ENCODE measurements around the gene PGAP3.

The PGAP3 gene

GRCh38 chr17:39632153-39632941 is 55.5 kb downstream of the PGAP3 start:
- DNase-seq = no peak
- Histone ChIP-seq H3K79me2 (ENCODE audit: low read length) (peaks cover 3% of the 10 kb centered on the region), H3K9me3 (replicated peaks; ENCODE audit: insufficient read depth, low read length) (no peaks in the 10 kb centered on the region), H3K9me2 (replicated peaks; ENCODE audit: insufficient read depth, low read length) (no peaks in the 10 kb centered on the region), H3K4me3 (ENCODE audit: low read length) (no peak overlapping the region), H3F3A (ENCODE audit: insufficient read depth, low read length) (no peaks in the 10 kb centered on the region), H3K4me1 (ENCODE audit: low read length) (no peaks in the 10 kb centered on the region; the same call in 1 of the 2 replicates), H3K27ac (ENCODE audit: low read length) (no peak overlapping the region), H3K9ac (ENCODE audit: low read length) (no peak overlapping the region), H2AFZ (ENCODE audit: low read length) (no peak overlapping the region), H3K4me2 (ENCODE audit: low read depth, low read length) (no peak overlapping the region), H3K36me3 (replicated peaks; ENCODE audit: insufficient read depth, low read length) (no peaks in the 10 kb centered on the region), H4K20me1 (ENCODE audit: insufficient read depth, low read length) (no peaks in the 10 kb centered on the region), H3K27me3 (replicated peaks; ENCODE audit: insufficient read depth, low read length) (peaks cover 26% of the 10 kb centered on the region)
- TF ChIP-seq EZH2 (optimal IDR thresholded peaks at IDR 0.05; ENCODE audit: low read depth, low read length) (no peak), CTCF (IDR thresholded peaks at IDR 0.05; ENCODE audit: low read length) (no peak), EZH2phosphoT487 (IDR thresholded peaks at IDR 0.05; ENCODE audit: low read length) (no peak)

GRCh38 chr17:39631403-39631802 is 56.5 kb downstream of the PGAP3 start:
- no peaks in the 10 kb centered on the region for H4K20me1 ChIP-seq (ENCODE audit: insufficient read depth, low read length)
- H3K4me3 ChIP-seq (ENCODE audit: low read length) = no peak overlapping the region
- DNase-seq = no peak
- no peak overlapping the region for H2AFZ ChIP-seq (ENCODE audit: low read length)
- H3K9me3 ChIP-seq (replicated peaks; ENCODE audit: insufficient read depth, low read length) = no peaks in the 10 kb centered on the region
- no peaks in the 10 kb centered on the region for H3F3A ChIP-seq (ENCODE audit: insufficient read depth, low read length)
- H3K9me2 ChIP-seq (replicated peaks; ENCODE audit: insufficient read depth, low read length) = no peaks in the 10 kb centered on the region
- H3K36me3 ChIP-seq (replicated peaks; ENCODE audit: insufficient read depth, low read length) = no peaks in the 10 kb centered on the region
- no peaks in the 10 kb centered on the region; the same call in 1 of the 2 replicates for H3K4me1 ChIP-seq (ENCODE audit: low read length)
- H3K9ac ChIP-seq (ENCODE audit: low read length) = no peak overlapping the region
- H3K27ac ChIP-seq (ENCODE audit: low read length) = no peak overlapping the region
- H3K4me2 ChIP-seq (ENCODE audit: low read depth, low read length) = no peak overlapping the region
- no peaks in the 10 kb centered on the region for H3K79me2 ChIP-seq (ENCODE audit: low read length)
- no peak for TF ChIP-seq EZH2phosphoT487 (IDR thresholded peaks at IDR 0.05; ENCODE audit: low read length)
- TF ChIP-seq CTCF (IDR thresholded peaks at IDR 0.05; ENCODE audit: low read length) = no peak
- TF ChIP-seq EZH2 (optimal IDR thresholded peaks at IDR 0.05; ENCODE audit: low read depth, low read length) = no peak
- H3K27me3 ChIP-seq (replicated peaks; ENCODE audit: insufficient read depth, low read length) = peaks cover 35% of the 10 kb centered on the region

- no peak for DNase-seq
- Histone ChIP-seq H2AFZ (ENCODE audit: low read length) (no peak overlapping the region), H3K9me3 (replicated peaks; ENCODE audit: insufficient read depth, low read length) (no peaks in the 10 kb centered on the region), H3K9me2 (replicated peaks; ENCODE audit: insufficient read depth, low read length) (no peaks in the 10 kb centered on the region), H3K36me3 (replicated peaks; ENCODE audit: insufficient read depth, low read length) (no peaks in the 10 kb centered on the region), H3K79me2 (ENCODE audit: low read length) (no peaks in the 10 kb centered on the region), H3F3A (ENCODE audit: insufficient read depth, low read length) (no peaks in the 10 kb centered on the region), H3K4me3 (ENCODE audit: low read length) (no peak overlapping the region), H3K4me1 (ENCODE audit: low read length) (no peaks in the 10 kb centered on the region), H3K9ac (ENCODE audit: low read length) (no peak overlapping the region), H4K20me1 (ENCODE audit: insufficient read depth, low read length) (no peaks in the 10 kb centered on the region), H3K27me3 (replicated peaks; ENCODE audit: insufficient read depth, low read length) (peaks cover 48% of the 10 kb centered on the region), H3K27ac (ENCODE audit: low read length) (no peak overlapping the region), H3K4me2 (ENCODE audit: low read depth, low read length) (no peak overlapping the region)
- no peak for TF ChIP-seq EZH2phosphoT487 (IDR thresholded peaks at IDR 0.05; ENCODE audit: low read length)
Measured at GRCh38 chr17:39629898-39630297, 58.0 kb downstream of the PGAP3 start.

GRCh38 chr17:39629494-39629880 is 58.4 kb downstream of the PGAP3 start:
- H3K36me3 ChIP-seq (replicated peaks; ENCODE audit: insufficient read depth, low read length) = no peaks in the 10 kb centered on the region
- TF ChIP-seq EZH2phosphoT487 (IDR thresholded peaks at IDR 0.05; ENCODE audit: low read length) = no peak
- TF ChIP-seq CTCF (IDR thresholded peaks at IDR 0.05; ENCODE audit: low read length) = no peak
- H3K9me3 ChIP-seq (replicated peaks; ENCODE audit: insufficient read depth, low read length) = no peaks in the 10 kb centered on the region
- no peaks in the 10 kb centered on the region for H3K9me2 ChIP-seq (replicated peaks; ENCODE audit: insufficient read depth, low read length)
- no peaks in the 10 kb centered on the region for H3K4me1 ChIP-seq (ENCODE audit: low read length)
- no peak overlapping the region for H3K27ac ChIP-seq (ENCODE audit: low read length)
- DNase-seq = no peak
- no peaks in the 10 kb centered on the region for H3F3A ChIP-seq (ENCODE audit: insufficient read depth, low read length)
- no peak overlapping the region for H3K4me2 ChIP-seq (ENCODE audit: low read depth, low read length)
- no peak overlapping the region for H3K9ac ChIP-seq (ENCODE audit: low read length)
- peaks cover 48% of the 10 kb centered on the region for H3K27me3 ChIP-seq (replicated peaks; ENCODE audit: insufficient read depth, low read length)
- no peak overlapping the region for H3K4me3 ChIP-seq (ENCODE audit: low read length)
- H4K20me1 ChIP-seq (ENCODE audit: insufficient read depth, low read length) = no peaks in the 10 kb centered on the region
- H2AFZ ChIP-seq (ENCODE audit: low read length) = no peak overlapping the region
- H3K79me2 ChIP-seq (ENCODE audit: low read length) = no peaks in the 10 kb centered on the region

All from MM.1S (cell line).